Neural cell (in vitro differentiated cells): ENCODE results near the gene ATP11A.

Experiments
- REST ChIP-seq: IDR thresholded peaks from 2 replicates; pipeline ENCODE4 v1.6.1; 2012; ENCODE audit warnings: borderline replicate concordance
- TF ChIP-seq, protein P1 (sequence below): fragments of 450-650 bp; IDR thresholded peaks from 2 replicates; pipeline ENCODE4 v1.5.1; 2014; ENCODE audit warnings: antibody characterized with exemption, mild to moderate bottlenecking, moderate library complexity; ENCODE audit not compliant: poor library complexity, severe bottlenecking

- TF ChIP-seq, protein P1, sequence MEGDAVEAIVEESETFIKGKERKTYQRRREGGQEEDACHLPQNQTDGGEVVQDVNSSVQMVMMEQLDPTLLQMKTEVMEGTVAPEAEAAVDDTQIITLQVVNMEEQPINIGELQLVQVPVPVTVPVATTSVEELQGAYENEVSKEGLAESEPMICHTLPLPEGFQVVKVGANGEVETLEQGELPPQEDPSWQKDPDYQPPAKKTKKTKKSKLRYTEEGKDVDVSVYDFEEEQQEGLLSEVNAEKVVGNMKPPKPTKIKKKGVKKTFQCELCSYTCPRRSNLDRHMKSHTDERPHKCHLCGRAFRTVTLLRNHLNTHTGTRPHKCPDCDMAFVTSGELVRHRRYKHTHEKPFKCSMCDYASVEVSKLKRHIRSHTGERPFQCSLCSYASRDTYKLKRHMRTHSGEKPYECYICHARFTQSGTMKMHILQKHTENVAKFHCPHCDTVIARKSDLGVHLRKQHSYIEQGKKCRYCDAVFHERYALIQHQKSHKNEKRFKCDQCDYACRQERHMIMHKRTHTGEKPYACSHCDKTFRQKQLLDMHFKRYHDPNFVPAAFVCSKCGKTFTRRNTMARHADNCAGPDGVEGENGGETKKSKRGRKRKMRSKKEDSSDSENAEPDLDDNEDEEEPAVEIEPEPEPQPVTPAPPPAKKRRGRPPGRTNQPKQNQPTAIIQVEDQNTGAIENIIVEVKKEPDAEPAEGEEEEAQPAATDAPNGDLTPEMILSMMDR = no peak
- TF ChIP-seq REST = no peak
These were observed 214.7 kb downstream of the ATP11A start for GRCh38 chr13:112904436-112904960.
